GDM1 (cell line): ENCODE results near the gene POLD4.
"Not testable (repeated sequence)": the region's sequence is repeated elsewhere in the genome, so short reads cannot be mapped to it uniquely, and the experiment has no call there.

Source experiments
- DNase-seq: peaks from one replicate; lab custom pipeline; 2025; lab: John Stamatoyannopoulos, UW

Gene POLD4

GRCh38 chr11:67352546-67353316 is 615 bp downstream of the POLD4 start:
- DNase-seq = peak; percentile 46

GRCh38 chr11:67351275-67352005 is 1.9 kb downstream of the POLD4 start:
- peak; percentile 49 for DNase-seq

GRCh38 chr11:67349928-67350465 is 3.3 kb downstream of the POLD4 start:
- DNase-seq = no peak

GRCh38 chr11:67349457-67349856 is 3.9 kb downstream of the POLD4 start:
- DNase-seq = no peak

GRCh38 chr11:67349036-67349435 is 4.3 kb downstream of the POLD4 start:
- no peak for DNase-seq

- DNase-seq = no peak
These were observed 5.2 kb downstream of the POLD4 start for GRCh38 chr11:67347964-67348749.

- DNase-seq = no peak
These were observed 7.2 kb downstream of the POLD4 start for GRCh38 chr11:67345920-67346819.

GRCh38 chr11:67345247-67345919 is 8.0 kb downstream of the POLD4 start:
- DNase-seq = no peak

- peak; percentile 12 for DNase-seq
These were observed 9.1 kb downstream of the POLD4 start for GRCh38 chr11:67344264-67344663.

- no peak for DNase-seq
These were observed 16.1 kb downstream of the POLD4 start for GRCh38 chr11:67337257-67337656.

- DNase-seq = no peak
These were observed 21.2 kb downstream of the POLD4 start for GRCh38 chr11:67332081-67332691.

- no peak for DNase-seq
These were observed 29.8 kb downstream of the POLD4 start for GRCh38 chr11:67323526-67323925.

GRCh38 chr11:67322049-67322448 is 31.3 kb downstream of the POLD4 start:
- no peak for DNase-seq

- no peak for DNase-seq
These were observed 32.0 kb downstream of the POLD4 start for GRCh38 chr11:67321313-67321871.

- DNase-seq = no peak
These were observed 32.7 kb downstream of the POLD4 start for GRCh38 chr11:67320691-67321090.

GRCh38 chr11:67320011-67320410 is 33.3 kb downstream of the POLD4 start:
- DNase-seq = no peak

- DNase-seq = not testable (repeated sequence)
These were observed 34.5 kb downstream of the POLD4 start for GRCh38 chr11:67318876-67319275.

- no peak for DNase-seq
These were observed 35.3 kb downstream of the POLD4 start for GRCh38 chr11:67317888-67318555.

- DNase-seq = peak; percentile 92
These were observed 36.0 kb downstream of the POLD4 start for GRCh38 chr11:67317205-67317887.
